SIG-M5 treated with dmso at 0.1 percent for 504 hours (cell line): ENCODE results near the gene NDUFAF8.

Experiments used
- DNase-seq: peaks from one replicate; lab custom pipeline; 2025; ENCODE audit not compliant: unreplicated experiment; lab: John Stamatoyannopoulos, UW

Gene NDUFAF8

GRCh38 chr17:81267390-81268067 lies 28.4 kb downstream of the NDUFAF8 start:
- no peak for DNase-seq

GRCh38 chr17:81270279-81270678 lies 31.2 kb downstream of the NDUFAF8 start:
- DNase-seq: no peak

- no peak for DNase-seq
These were observed 32.1 kb downstream of the NDUFAF8 start for GRCh38 chr17:81271226-81271625.

- no peak for DNase-seq
These were observed 33.5 kb downstream of the NDUFAF8 start for GRCh38 chr17:81272616-81273015.

GRCh38 chr17:81273698-81274470 lies 34.8 kb downstream of the NDUFAF8 start:
- DNase-seq: no peak

- no peak for DNase-seq
These were observed 35.3 kb downstream of the NDUFAF8 start for GRCh38 chr17:81274471-81274855.

- DNase-seq: no peak
These were observed 37.7 kb downstream of the NDUFAF8 start for GRCh38 chr17:81276781-81277180.

- DNase-seq: no peak
These were observed 38.3 kb downstream of the NDUFAF8 start for GRCh38 chr17:81277421-81277820.

GRCh38 chr17:81277946-81278693 lies 39.0 kb downstream of the NDUFAF8 start:
- DNase-seq: no peak

GRCh38 chr17:81278831-81279230 lies 39.7 kb downstream of the NDUFAF8 start:
- DNase-seq: no peak

- DNase-seq: no peak
These were observed 40.5 kb downstream of the NDUFAF8 start for GRCh38 chr17:81279278-81280275.

GRCh38 chr17:81280571-81280970 lies 41.5 kb downstream of the NDUFAF8 start:
- DNase-seq: no peak

GRCh38 chr17:81282141-81282540 lies 43.0 kb downstream of the NDUFAF8 start:
- no peak for DNase-seq

GRCh38 chr17:81282876-81283275 lies 43.8 kb downstream of the NDUFAF8 start:
- no peak for DNase-seq

GRCh38 chr17:81285179-81285878 lies 46.2 kb downstream of the NDUFAF8 start:
- DNase-seq: peak; percentile 53

- no peak for DNase-seq
These were observed 46.8 kb downstream of the NDUFAF8 start for GRCh38 chr17:81285894-81286293.

GRCh38 chr17:81286491-81287145 lies 47.5 kb downstream of the NDUFAF8 start:
- DNase-seq: no peak

GRCh38 chr17:81287152-81287551 lies 48.0 kb downstream of the NDUFAF8 start:
- DNase-seq: no peak

GRCh38 chr17:81287741-81288430 lies 48.8 kb downstream of the NDUFAF8 start:
- no peak for DNase-seq
